ENCODE measurements around the gene RALGAPA1. TPM values are rescaled to one million over a fixed set of nuclear protein-coding genes. Genes with fewer than 3 reads are reported as not detected.

The RALGAPA1 gene
- total RNA-seq, 1 experiment from 2014 or later, result 30.0 TPM

DNA sequence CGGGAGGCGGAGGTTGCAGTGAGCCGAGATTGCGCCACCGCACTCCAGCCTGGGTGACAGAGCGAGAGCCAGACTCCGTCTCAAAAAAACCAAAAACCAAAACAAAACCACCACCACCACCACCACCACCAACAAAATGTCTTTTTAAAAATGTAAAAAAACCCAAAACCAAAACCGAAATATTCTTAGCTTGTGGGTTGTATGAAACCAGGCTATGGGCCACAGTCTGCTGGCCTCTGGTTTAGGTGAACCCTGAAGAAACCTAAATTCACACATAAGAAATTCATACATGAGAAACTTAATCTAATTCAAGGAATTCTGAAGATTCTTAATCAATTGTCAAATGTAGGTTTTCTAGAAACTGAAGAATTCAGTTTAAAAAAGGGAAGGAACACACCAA, 237.5 kb downstream of the RALGAPA1 start:
- Histone ChIP-seq H3K79me2 (ENCODE audit: low read depth) (no peaks in the 10 kb centered on the region), H3K27me3 (ENCODE audit: insufficient read depth, low read depth) (no peaks in the 10 kb centered on the region), H3K36me3 (ENCODE audit: low read depth) (no peaks in the 10 kb centered on the region), H2AFZ (no peak overlapping the region), H3K9me3 (ENCODE audit: insufficient read depth, low read depth) (no peaks in the 10 kb centered on the region), H3F3A (ENCODE audit: insufficient read depth, low read depth) (no peaks in the 10 kb centered on the region), H3K9me2 (ENCODE audit: insufficient read depth) (no peaks in the 10 kb centered on the region), H3K27ac (no peak overlapping the region), H3K4me2 (no peak overlapping the region), H3K4me1 (replicated peaks; ENCODE audit: insufficient read depth) (no peaks in the 10 kb centered on the region), H3K4me3 (no peak overlapping the region), H4K20me1 (ENCODE audit: insufficient read depth) (no peaks in the 10 kb centered on the region)
- intact Hi-C loops (cut with micrococcal nuclease; ENCODE audit: unreplicated experiment), result no loop called here
- no TSS peak for BruUV-seq (replicated peaks)
- no peak for DNase-seq
- ChIA-PET CTCF (no interaction called here), POLR2A (ENCODE audit: unreplicated experiment) (no interaction called here)
- no peak for TF ChIP-seq EZH2 (IDR thresholded peaks at IDR 0.05; ENCODE audit: low read depth)
- TF ChIP-seq, protein P1, sequence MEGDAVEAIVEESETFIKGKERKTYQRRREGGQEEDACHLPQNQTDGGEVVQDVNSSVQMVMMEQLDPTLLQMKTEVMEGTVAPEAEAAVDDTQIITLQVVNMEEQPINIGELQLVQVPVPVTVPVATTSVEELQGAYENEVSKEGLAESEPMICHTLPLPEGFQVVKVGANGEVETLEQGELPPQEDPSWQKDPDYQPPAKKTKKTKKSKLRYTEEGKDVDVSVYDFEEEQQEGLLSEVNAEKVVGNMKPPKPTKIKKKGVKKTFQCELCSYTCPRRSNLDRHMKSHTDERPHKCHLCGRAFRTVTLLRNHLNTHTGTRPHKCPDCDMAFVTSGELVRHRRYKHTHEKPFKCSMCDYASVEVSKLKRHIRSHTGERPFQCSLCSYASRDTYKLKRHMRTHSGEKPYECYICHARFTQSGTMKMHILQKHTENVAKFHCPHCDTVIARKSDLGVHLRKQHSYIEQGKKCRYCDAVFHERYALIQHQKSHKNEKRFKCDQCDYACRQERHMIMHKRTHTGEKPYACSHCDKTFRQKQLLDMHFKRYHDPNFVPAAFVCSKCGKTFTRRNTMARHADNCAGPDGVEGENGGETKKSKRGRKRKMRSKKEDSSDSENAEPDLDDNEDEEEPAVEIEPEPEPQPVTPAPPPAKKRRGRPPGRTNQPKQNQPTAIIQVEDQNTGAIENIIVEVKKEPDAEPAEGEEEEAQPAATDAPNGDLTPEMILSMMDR (conservative IDR thresholded peaks at IDR 0.05), result no peak

DNA sequence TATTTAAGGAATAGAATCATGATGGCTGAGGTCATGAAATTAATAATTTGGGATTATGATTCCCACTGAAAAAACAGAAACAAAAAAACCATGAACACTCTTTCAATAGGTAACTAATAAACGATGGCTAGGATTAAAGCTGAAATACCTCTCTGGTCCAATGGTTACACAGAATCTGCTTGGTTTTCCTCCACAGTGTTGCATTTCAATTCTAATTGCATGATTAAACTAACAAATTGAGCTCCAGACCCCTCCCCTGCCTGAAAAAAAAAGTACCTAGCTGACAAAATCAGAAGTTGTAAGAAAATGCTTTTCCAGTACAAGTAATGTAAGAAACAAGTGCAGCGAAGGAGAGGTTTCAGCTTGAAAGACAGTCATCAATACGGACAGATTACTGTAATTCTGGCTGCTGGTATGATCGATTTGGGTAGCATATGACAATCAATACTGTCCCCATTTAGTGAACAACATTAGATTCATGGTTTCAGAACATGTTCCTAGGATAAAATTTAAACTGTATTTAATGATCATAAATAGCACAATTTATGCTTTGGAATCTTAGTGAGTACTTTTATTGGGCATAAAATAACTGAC, 243.1 kb downstream of the RALGAPA1 start:
- H3K27ac ChIP-seq, result no peak overlapping the region
- H3K4me1 ChIP-seq (replicated peaks; ENCODE audit: insufficient read depth), result no peaks in the 10 kb centered on the region
- no peaks in the 10 kb centered on the region for H3K79me2 ChIP-seq (ENCODE audit: low read depth)
- BruUV-seq (replicated peaks), result no TSS peak
- CTCF ChIA-PET, result no interaction called here
- no peaks in the 10 kb centered on the region for H3K36me3 ChIP-seq (ENCODE audit: low read depth)
- H2AFZ ChIP-seq, result no peak overlapping the region
- POLR2A ChIA-PET (ENCODE audit: unreplicated experiment), result no interaction called here
- no peaks in the 10 kb centered on the region for H4K20me1 ChIP-seq (ENCODE audit: insufficient read depth)
- H3K4me3 ChIP-seq, result no peak overlapping the region
- no peak for DNase-seq
- H3F3A ChIP-seq (ENCODE audit: insufficient read depth, low read depth), result no peaks in the 10 kb centered on the region
- no peaks in the 10 kb centered on the region for H3K9me2 ChIP-seq (ENCODE audit: insufficient read depth)
- H3K27me3 ChIP-seq (ENCODE audit: insufficient read depth, low read depth), result no peaks in the 10 kb centered on the region
- TF ChIP-seq, protein P1 (conservative IDR thresholded peaks at IDR 0.05), result no peak
- TF ChIP-seq EZH2 (IDR thresholded peaks at IDR 0.05; ENCODE audit: low read depth), result no peak
- H3K4me2 ChIP-seq, result no peak overlapping the region
- intact Hi-C loops (cut with micrococcal nuclease; ENCODE audit: unreplicated experiment), result no loop called here
- H3K9me3 ChIP-seq (ENCODE audit: insufficient read depth, low read depth), result no peaks in the 10 kb centered on the region

DNA sequence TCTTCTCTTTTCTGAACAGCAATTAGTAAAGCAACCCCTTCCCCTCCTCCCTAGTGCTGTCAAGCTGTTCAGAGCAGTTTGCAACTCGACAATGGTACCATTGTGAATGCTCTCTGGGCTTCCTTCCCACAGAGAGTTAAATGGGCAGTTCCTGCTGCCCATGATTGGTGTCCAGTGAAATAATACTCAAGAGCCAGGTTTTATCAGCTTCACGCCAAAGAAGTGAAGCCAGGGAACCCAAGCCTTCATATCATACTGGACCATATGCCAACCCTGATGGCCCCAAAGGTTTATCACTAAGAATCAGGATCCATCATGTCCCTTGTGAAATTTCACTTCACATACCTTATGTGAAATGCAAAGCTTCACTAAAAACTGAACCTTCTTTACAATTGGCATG, 250.4 kb downstream of the RALGAPA1 start:
- ChIA-PET CTCF (no interaction called here), POLR2A (ENCODE audit: unreplicated experiment) (no interaction called here)
- no peaks in the 10 kb centered on the region for H3K9me2 ChIP-seq (ENCODE audit: insufficient read depth)
- no TSS peak for BruUV-seq (replicated peaks)
- no peaks in the 10 kb centered on the region for H3K27me3 ChIP-seq (ENCODE audit: insufficient read depth, low read depth)
- no peaks in the 10 kb centered on the region for H3K36me3 ChIP-seq (ENCODE audit: low read depth)
- TF ChIP-seq, protein P1 (conservative IDR thresholded peaks at IDR 0.05), result no peak
- no peak for TF ChIP-seq EZH2 (IDR thresholded peaks at IDR 0.05; ENCODE audit: low read depth)
- H3K9me3 ChIP-seq (ENCODE audit: insufficient read depth, low read depth), result no peaks in the 10 kb centered on the region
- intact Hi-C loops (cut with micrococcal nuclease; ENCODE audit: unreplicated experiment), result no loop called here
- no peak overlapping the region for H3K27ac ChIP-seq
- no peaks in the 10 kb centered on the region for H3K4me1 ChIP-seq (replicated peaks; ENCODE audit: insufficient read depth)
- DNase-seq, result no peak
- no peak overlapping the region for H3K4me3 ChIP-seq
- no peaks in the 10 kb centered on the region for H4K20me1 ChIP-seq (ENCODE audit: insufficient read depth)
- no peak overlapping the region for H2AFZ ChIP-seq
- no peaks in the 10 kb centered on the region for H3F3A ChIP-seq (ENCODE audit: insufficient read depth, low read depth)
- no peak overlapping the region for H3K4me2 ChIP-seq
- no peaks in the 10 kb centered on the region for H3K79me2 ChIP-seq (ENCODE audit: low read depth)

Measured in PC-9 (cell line).